Right ventricle myocardium superior (tissue), 1 donor: ENCODE measurements around the gene HSF2BP. TPM values are rescaled to one million over a fixed set of nuclear protein-coding genes. Genes with fewer than 3 reads are reported as not detected.
"Not testable (repeated sequence)": the region's sequence is repeated elsewhere in the genome, so short reads cannot be mapped to it uniquely, and the experiment has no call there.

Source experiments
- ATAC-seq: fragments of 200-7000 bp; cut with Tn5 transposase; one replicate; pipeline ENCODE4 v1.9.1; 2020; ENCODE audit warnings: mild to moderate bottlenecking; ENCODE audit not compliant: poor library complexity
- DNase-seq: peaks from one replicate; pipeline ENCODE4 v3.0.0-alpha.2; 2020
- intact Hi-C: fragments of 100-400 bp; cut with DNase I; formaldehyde crosslinking; loops from one replicate; pipeline ENCODE4 v1.11.2; 2022
- total RNA-seq: library from RNA; stranded (reverse); fragmentation: NEBNext Ultra II Directional; extraction: Animal tissue kit (Norgen Biotek cat#: 25700); gene quantifications from one replicate; pipeline ENCODE4 v1.2.1, GENCODE V29; 2021
- donor health status: DM: no; HTN: yes; CAD: no; lungs with severe emphysema.

The HSF2BP gene
- total RNA-seq, 1 donor from 2014 or later, result not detected

DNA sequence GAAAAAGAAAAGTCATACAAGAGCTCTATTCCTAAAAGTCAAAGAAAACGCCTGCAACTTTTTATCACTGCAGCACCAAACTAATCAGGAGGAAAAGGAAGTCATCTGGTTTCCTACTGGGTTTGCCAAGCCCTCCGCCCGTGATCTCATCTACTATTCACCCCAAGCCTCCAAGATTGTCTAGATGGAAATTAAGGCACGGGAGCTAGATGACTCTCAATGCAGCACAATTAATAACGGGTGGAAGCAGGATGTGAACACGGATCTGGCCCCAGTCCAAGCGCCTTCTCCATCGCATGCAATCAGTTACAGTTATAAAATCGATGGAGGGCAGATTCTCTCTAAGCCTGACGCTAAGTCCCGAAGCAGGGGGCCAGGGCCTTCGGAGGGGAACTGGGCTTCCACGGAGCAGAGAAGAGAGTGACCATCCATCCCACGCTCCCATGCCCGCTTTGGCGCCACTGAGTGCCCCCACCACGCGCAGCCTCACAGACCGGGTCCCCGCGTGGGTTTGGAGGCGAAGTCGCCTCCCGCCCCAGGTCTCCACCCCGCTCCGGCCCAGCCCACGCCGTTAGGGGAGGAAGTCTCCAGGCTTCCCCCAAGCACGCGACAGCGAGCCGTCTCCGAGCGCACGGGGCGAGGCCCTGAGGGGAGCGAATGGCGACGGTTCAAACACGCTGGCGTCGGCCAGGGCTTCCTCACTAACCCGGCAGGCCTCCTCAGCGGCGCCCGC lies 1.8 kb downstream of the HSF2BP start:
- DNase-seq (no peak), ATAC-seq (no peak)
- intact Hi-C loops, result no loop called here

DNA sequence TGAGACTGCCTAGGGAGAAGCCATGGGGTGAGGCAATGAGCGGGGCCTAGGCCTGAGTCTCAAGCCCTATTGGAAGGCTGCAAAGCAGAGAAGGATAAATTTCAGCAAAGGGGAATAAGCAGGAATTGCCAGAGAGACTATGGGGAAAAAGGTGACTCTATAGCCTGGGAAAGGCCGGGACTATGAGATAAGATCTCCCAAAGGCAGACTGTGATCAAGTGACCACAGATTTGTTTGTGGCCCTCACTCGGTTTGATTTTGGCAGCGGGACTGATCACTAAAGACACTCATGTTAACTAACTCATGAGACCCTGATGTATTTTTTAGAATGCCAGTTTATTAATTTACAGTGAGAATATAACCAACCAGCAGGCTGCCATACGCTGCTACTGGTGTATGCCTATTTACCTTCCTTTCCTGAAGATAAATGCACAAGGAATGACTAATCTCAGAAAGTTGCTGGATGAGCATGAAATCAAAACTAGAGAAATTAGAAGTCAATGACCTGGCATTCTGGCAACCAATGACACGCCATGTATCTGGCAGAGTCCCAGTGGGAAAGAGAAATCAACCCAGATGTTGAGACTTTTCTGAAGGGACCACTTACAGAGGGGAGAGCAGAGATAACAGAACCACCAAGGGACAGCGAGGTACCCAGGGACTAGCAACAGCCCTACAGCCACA lies 4.3 kb downstream of the HSF2BP start:
- DNase-seq, result no peak
- intact Hi-C loops, result no loop called here
- ATAC-seq, result no peak

DNA sequence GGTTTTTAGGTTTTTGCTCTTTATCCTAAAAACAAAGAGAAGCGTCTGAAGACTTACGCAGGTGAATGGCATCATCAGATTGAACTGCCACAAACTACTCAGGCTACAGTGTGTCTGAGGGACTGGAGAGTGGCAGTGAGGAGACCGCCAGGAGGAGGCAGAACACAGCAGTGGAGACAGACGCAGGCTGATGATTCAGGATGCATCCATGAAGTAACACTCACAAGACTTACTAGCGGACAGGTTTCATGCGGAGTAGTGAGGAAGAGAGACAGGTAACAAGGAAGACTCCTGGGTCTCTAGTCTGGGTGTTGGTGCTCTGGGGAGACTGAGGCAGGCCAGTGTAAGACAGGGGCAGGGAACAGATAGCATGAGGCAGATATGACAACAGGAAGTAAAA lies 5.7 kb downstream of the HSF2BP start:
- no peak for ATAC-seq
- intact Hi-C loops, result no loop called here
- DNase-seq, result no peak

DNA sequence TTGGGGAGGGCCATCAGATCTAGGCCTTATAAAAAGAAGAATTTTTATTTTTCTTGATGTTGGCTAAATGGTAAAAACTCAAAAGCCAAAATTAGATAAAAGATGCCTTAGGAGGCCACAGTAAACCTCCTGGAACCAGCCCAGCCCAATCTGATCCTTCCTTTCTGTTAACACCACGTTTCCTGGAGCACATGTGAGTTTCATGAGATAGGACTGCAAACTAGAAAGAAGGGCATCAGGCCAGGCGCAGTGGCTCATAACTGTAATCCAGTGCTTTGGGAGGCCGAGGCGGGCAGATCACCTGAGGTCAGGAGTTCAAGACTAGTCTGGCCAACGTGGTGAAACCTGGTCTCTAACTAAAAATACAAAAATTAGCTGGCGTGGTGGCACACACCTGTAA lies 6.7 kb downstream of the HSF2BP start:
- DNase-seq (no peak), ATAC-seq (no peak)
- intact Hi-C loops, result no loop called here

DNA sequence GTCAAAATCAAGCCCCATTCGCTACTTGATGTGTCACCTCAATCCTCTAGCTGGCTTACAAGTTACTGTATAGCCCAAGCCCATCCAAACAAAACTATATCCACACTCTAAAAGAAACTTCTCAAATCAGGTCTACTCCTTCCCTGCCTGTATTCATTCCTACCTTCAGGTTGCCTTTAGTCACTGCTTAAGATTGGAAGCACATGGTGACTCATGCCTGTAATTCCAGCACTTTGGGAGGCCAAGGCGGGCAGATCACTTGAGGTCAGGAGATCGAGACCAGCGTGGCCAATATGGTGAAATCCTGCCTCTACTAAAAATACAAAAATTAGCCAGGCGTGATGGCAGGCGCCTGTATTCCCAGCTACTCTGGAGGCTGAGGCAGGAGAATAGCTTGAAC lies 7.4 kb downstream of the HSF2BP start:
- ATAC-seq, intact Hi-C loops, DNase-seq: not testable (repeated sequence)

DNA sequence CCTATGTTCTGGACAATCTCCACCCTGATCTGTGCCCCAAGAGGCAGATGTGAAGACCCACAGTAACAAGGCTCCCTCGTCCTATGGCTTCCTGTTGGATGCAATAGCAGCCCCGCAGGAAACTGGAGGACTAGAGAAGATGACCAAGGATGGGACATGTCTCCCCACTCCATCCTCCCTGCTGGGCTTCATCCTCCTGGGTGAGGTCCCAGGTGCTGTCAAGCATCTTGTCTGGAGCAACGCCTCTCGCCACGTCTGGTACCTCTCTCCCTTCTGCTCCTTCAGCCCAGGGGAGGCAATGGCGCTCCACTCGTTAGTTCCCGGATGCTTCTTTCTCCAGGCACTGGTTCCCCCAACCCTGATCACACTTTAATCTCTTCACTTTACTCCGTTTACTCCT lies 11.1 kb downstream of the HSF2BP start:
- intact Hi-C loops, result no loop called here
- DNase-seq (no peak), ATAC-seq (no peak)

- ATAC-seq, result peak; percentile 97
- intact Hi-C loops, result no loop called here
- DNase-seq, result peak; percentile 93
Observed at GRCh38 chr21:43646550-43647260, 12.6 kb downstream of the HSF2BP start.

DNA sequence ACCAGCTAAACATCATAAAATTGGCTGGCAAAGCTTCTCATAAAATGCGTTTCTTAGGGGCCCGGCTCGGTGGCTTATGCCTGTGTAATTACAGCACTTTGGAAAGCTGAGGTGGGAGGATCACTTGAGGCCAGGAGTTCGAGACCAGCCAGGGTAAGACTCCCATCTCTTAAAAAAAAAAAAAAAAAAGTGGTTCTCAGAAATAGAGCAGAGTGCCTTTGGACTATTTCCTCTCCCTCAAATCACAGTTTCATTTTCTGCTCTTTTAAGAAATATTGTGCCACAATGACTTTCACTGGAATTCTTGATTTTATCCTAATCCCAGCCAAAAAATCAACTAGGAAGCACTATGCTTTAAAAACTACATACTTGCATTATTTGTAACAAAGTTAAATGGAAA lies 13.3 kb downstream of the HSF2BP start:
- DNase-seq (no peak), ATAC-seq (peak; percentile 25)
- intact Hi-C loops, result no loop called here

DNA sequence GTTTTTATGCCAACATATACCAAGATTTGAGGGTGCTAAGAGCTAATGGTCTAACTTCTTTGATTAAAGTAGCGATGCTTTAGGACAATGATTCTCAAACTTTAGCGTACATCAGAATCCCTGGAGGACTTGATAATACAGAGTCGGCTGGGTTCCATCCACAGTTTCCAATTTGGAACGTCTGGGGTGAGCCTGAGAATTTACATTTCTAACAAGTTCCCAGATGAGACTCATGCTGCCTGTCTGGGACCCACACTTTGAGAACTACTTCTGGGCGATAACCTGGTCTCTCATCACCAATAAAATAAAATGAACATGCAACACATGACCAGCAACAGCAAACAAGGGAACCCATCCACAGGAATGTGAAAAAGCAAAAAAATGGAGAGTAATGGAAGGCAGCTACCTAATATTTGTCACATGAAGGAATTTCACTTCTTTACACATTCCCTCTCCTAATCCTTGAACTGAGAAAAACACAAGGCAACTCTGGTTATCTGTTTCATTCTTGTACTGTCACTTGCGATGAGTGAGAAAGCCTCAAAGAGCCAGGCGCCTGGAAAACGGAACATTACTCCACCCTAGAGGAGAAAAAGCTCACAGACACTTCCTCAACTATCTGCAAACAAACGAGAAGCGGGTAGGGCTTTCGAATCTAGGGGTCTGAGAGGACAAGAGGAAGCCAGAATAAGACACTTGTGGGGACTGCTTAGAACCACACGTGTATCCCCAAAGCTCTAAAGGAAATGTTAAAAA lies 14.0 kb downstream of the HSF2BP start:
- no peak for DNase-seq
- ATAC-seq, result peak; percentile 92
- intact Hi-C loops, result no loop called here

DNA sequence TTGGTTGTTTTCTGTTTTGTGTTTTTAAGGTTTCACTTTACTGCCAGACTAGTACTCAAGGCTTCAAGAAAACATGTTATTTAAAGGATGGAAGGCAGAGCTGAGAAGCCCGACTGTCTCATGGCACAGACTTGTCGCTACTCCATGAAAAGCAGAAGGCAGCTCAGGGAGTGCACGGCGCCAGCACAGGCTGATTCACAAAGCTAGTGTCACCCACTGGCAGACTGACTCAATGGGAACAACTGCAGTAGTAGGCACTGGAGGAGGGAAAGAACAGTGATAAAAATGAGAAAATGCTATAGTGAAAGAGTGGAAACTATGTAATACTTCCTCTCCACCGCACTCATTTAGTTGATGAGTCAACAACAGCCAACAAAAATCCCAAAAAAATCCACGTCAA lies 14.7 kb downstream of the HSF2BP start:
- ATAC-seq, result no peak
- intact Hi-C loops, result no loop called here
- no peak for DNase-seq

- intact Hi-C loops, result no loop called here
- DNase-seq (no peak), ATAC-seq (no peak)
Observed at GRCh38 chr21:43644071-43644470, 15.2 kb downstream of the HSF2BP start.

DNA sequence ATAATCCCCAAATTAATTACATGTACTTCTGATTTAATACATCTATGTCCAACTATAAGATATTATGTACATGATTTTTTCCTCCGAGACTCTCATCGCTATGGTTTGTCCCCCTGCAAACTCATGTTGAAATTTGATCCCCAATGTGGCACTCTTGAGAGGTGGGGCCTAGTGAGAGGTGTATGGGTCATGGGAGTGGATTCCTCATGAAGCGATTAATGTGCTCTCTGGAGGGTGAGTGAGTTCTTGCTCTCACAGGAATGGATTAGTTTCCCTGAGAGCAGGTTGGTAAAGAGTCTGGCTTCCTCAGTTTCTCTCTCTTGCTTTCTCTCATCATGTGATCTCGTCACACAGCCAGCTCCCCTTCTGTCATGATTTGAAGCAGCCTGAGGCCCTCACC lies 16.1 kb downstream of the HSF2BP start:
- DNase-seq (no peak), ATAC-seq (no peak)
- intact Hi-C loops, result no loop called here

DNA sequence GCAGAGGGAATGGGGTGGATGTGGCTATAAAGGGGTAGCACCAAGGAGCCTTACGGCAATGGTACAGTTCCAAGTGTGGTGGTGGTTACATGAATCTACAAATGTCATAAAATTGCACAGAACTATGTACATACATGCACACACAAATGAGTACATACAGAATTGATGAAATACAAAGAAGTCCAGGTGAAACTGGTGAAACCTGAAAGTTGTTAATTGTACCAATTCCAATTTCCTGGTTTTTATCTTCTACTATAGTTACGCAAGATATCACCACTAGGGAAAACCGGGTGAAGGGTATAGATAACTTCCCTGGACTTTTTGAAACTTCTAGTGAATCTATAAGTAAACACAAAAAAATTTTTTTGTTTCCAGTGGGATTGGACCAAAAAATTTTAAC lies 18.9 kb downstream of the HSF2BP start:
- ATAC-seq (no peak), DNase-seq (no peak)
- intact Hi-C loops, result no loop called here

- no peak for ATAC-seq
- no peak for DNase-seq
- intact Hi-C loops, result no loop called here
Observed at GRCh38 chr21:43639470-43640353, 19.6 kb downstream of the HSF2BP start.

DNA sequence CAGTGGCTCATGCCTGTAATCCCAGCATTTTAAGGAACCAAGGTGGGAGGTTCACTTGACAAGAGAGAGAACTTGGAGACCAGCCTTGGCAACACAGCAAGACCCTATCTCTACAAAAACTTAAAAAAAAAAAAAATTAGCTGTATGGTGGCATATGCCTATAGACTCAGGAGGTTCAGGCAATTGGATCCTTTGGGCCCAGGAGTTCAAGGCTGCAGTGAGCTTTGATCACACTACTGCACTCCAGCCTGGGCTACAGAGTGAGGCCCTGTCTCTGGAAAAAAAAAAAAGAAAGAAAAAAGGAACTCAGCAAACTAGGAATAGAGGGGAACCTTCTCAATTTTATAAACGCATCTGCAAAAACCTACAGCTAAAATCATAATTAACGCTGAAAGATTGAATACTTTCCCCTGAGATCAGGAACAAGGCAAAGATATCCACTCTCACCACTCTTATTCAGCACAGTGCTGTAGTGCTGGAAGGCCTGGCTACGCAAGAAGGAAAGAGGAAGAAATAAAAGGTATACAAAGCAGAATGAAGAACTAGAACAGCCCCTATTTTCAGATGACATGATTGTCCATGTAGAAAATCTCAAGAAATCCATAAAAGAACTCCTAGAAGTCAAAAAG lies 21.6 kb downstream of the HSF2BP start:
- ATAC-seq, result no peak
- no peak for DNase-seq
- intact Hi-C loops, result no loop called here

- ATAC-seq, result no peak
- intact Hi-C loops, result no loop called here
Observed at GRCh38 chr21:43635436-43635835, 23.9 kb downstream of the HSF2BP start.

DNA sequence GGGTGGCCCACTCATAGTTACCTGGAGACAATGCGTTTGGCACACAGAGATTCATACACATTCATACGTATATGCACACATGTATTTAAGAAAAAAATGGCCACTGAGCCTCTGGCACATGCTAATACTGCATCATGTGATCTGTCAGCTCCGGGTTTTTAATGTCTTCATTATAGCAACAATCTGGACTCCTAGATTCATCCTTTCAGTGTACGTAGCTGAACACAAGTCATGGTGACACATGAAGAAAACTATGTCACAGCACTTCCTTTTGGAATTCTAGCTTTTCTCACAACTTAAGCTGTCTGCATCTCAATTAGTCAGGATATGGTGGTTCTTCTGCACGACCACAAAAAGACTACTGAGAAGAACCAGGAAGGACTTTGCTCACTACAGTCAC lies 24.7 kb downstream of the HSF2BP start:
- no peak for DNase-seq
- ATAC-seq, result no peak
- intact Hi-C loops, result no loop called here

More at GRCh38 chr21:43635436-43635835, 23.9 kb downstream of the HSF2BP start:
- no peak for DNase-seq

GRCh38 chr21:43632373-43632905 lies 26.8 kb downstream of the HSF2BP start:
- intact Hi-C loops, result no loop called here
- ATAC-seq (no peak), DNase-seq (no peak)
